Limb (tissue), 2 donors: ENCODE measurements around the gene PTPN20.
"Not testable (repeated sequence)": the region's sequence is repeated elsewhere in the genome, so short reads cannot be mapped to it uniquely, and the experiment has no call there.

ENCODE experiments used
- DNase-seq, 2 donors: peaks; one replicate each; pipeline ENCODE4 v3.0.0-alpha.2; 2016; ENCODE audit errors: extremely low spot score in 2 of 2

Gene PTPN20, protein sequence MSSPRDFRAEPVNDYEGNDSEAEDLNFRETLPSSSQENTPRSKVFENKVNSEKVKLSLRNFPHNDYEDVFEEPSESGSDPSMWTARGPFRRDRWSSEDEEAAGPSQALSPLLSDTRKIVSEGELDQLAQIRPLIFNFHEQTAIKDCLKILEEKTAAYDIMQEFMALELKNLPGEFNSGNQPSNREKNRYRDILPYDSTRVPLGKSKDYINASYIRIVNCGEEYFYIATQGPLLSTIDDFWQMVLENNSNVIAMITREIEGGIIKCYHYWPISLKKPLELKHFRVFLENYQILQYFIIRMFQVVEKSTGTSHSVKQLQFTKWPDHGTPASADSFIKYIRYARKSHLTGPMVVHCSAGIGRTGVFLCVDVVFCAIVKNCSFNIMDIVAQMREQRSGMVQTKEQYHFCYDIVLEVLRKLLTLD

DNA sequence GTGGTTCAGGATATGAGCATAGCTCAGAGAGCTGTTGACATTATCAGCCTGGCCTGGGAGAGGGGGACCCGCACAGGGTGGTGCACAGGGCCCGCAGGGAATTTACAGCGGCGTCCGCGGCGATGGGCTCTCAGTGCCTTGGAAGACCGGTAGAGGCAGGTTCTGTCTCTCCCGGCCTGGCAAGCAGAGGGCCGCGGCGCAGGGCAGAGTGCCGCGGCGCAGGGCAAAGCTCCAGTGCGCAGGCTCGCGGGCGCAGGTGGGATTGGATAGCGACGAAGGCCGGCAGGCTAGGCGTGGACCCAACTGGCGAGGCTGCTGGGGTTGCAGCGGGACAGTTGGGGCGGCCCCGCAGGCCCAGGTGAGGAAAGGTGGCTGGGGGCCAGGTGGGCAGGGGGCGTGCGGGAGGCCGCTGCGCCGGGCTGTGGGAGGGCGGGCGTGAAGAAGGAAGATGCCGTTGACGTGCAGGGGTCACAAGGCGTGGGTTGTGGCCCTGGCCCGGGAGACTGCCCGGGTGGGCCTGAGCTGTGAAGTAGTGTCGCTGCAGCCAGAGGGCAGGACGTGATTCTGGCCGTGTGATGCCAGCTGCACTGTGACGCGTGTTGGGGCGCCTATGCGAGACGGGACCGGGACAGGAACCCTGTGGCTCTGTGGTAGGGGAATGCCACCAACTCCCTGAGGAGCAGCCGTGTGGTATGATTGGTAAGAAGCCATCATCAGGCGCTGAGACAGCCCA, at the start of gene PTPN20:
Gene PTPN20, plus strand, starts transcription at position 285 of the 733 bp plus-strand sequence. CDS start 21,072 bp downstream, outside the sequence.
- peak in 1 of 2 donors; percentile 49 for DNase-seq

DNA sequence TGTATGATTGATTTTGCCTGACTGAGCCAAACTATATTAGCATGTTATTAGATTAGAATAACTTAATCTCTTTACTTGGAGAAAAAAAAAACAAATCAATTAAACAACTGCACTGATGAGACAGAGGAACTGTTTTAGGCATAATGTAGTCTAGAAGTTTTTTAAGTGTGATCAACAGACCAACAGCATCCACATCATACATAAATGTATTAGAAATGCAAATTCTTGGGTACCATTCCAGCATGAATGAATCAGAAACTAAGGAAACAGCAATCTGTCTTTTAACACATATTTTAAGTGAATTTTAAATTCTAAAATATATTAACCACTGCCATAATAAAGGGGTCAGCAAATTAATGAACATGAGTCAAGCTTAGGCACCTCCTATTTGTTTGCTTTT, 41.5 kb upstream of the PTPN20 start:
- not testable (repeated sequence) for DNase-seq

DNA sequence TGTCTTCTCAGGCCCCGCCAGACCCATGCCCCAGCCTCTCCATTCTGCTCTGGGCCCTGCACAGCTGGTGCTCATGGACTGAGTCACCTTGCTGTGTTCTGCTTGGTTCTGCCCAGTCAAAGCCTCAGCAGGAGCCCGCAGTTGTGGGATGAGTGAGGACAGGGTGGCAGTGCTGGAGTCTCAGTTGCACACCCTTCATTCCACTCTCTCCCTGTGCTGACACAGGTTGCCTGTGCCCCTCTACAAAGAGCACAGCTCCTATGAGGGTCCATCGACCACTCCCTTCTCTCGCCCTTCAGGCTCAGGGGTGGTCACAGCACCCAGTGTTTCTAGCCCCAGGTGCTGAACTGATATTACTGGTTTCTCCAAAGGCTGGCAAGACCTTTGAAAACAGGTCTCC, 39.6 kb upstream of the PTPN20 start:
- not testable (repeated sequence) for DNase-seq

DNA sequence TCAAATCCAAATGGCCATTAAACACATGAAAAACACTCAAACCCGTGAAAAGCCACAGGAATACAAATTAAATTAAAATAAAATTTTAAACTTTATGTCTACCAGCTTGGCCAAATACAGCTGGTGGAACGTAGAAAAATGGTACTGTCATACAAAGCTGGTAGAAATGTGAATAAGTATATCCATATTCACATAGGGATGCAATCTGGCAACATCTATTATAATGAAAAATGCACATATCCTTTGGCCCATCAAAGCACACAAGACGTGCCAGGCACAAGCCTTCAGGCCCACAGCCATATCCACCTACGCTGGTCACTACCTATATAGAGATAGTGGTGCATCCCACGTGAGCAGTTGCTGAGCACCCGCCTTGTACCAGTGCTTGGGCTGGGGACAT, 35.9 kb upstream of the PTPN20 start:
- DNase-seq = not testable (repeated sequence)

DNA sequence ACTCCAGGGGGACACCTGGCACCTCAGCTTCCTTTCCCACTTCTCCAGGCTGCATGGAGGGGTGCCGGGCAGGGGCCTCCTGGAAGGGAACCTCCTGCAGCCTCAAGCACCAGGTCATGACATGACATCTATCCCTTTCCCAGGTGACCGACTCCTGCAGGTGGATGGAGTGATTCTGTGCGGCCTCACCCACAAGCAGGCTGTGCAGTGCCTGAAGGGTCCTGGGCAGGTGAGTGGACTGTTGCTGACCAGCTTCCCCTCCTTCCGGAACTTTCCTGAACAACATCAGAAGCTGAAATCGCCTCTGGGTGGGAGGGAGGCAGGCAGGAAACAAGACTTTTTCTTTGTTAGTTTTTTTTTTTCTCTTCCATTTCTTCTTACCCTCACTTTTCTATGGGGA, 34.5 kb upstream of the PTPN20 start:
- DNase-seq = peak in 1 of 2 donors; percentile 8

DNA sequence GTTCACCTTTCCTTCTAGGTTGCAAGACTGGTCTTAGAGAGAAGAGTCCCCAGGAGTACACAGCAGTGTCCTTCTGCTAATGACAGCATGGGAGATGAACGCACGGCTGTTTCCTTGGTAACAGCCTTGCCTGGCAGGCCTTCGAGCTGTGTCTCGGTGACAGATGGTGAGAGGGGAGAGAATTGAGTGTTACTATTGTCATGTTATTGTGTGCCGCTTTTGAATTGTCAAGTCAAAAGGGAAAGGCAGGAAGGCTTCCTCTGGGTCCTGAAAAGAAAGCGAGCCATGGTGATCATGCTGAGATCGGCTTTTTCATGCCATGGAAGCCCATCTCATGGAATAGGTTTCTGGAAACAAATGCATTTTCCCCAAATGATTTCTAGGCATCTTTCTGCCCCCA, 32.5 kb upstream of the PTPN20 start:
- peak in 1 of 2 donors; percentile 24 for DNase-seq

DNA sequence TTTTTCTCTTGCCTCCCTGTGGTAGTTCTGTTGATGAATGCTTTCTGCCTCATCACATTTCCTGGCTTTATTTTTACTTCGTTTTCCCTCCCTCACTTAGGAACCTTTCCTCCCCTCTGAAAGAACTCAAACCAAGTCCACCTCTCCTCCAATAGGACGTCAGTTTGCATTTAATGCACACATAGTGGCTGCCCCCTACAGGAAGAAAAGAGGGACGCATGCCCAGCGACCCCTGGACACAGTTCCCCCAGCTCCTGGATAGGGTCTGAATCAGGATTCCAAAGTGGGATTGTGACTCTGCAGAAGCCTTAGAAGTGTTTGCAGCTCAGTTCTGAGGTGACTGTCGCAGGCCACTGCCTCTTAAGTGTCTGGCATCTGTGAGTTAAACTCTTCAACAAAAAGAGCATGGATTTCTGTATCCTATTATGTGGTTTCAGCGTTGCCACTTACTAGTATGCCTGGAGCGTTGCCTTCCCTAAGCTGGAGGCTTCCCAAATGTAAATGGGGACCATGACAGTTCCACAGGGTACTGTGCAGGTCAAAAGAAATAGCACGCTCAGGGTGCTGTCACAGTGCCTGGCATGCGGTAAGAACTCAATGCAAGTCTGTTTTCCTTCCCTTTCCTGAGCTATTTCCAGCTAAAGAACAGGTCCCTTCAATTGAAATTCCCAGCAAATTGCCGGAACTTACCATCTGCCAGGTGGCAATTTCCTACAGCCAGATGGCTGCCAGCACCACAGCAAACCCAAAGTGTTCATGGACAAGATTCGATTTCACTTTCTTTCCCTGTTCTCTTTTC, 20.2 kb upstream of the PTPN20 start:
- DNase-seq = not testable (repeated sequence)

DNA sequence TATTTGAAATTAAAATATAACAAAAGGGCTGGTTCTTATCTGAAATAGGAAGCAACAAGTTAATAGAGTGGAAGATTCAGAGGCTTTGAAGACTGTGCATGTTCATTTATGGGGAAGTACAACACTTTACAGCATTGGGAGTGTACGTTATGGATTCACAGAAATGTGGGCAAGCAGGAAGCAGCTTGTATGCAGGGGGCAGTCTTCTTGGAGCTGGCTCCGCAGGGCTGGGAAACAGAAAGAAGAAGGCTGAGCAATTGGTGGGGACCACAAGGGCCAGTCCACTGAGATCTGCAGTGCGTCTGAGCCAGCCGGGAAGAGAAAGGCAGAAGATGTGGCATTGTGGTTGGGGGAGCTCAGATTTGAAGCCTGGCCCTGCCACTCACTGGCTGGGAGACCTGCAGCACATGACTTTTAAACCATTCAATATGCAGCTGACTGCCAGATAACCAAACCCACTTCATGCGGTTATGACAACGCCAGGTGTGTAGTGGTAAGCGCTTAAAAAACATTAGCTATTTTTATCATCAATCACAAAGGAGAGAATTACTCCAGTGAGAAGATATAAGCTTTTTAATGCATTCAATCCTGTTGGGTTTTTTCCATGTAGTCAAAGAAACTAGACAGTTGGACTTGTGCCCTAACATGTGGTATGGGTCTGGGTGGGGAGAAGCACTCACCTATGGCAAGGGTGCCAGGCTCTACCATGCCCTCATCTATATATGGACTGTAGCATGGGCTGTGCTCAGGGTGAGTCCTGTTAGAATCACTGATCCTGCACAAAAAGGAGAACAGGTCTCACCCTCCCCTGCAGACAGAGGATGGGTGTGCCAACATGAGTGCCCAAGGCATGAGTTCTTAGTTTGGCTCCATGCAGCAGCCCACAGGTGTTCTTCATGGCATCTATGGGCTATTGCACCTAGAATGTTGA, 14.2 kb upstream of the PTPN20 start:
- not testable (repeated sequence) for DNase-seq

DNA sequence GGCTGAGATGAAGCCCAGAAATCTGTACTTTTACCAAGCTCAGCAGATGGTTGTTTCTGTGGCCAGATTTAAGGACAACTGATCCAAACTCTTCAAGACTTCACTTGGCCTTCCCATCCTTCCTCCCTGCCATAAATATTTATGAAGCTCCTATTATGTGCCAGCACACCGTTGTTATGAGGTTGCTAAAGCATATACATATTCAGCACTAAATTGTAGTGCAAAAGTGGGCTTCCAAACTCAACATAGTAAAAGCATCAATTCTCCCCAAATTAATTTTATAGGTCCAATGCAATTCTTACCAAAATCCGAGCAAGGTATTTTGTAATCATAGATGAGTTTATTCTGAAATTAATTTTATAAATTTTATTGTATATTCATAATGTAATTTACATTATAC, 10.0 kb upstream of the PTPN20 start:
- not testable (repeated sequence) for DNase-seq

DNA sequence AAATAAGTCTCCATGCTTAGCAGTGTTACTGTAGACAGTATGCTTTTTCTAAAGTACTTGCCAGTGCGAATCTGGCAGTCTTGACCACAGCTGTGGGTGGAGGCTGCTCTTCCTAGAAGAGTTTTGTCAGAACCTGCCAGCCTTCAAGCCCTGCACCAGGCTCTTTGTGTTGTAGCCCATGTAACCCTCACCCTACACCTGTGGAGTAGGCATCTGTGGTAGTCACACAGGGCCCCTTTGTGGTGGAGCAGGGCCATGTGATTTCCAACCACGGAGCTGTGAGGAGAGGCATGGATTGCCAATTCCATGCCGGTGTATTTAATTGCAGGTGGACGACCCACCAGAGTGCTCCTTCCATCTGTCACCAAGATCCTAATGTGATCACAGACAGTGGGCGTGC, 7.4 kb upstream of the PTPN20 start:
- DNase-seq = not testable (repeated sequence)

DNA sequence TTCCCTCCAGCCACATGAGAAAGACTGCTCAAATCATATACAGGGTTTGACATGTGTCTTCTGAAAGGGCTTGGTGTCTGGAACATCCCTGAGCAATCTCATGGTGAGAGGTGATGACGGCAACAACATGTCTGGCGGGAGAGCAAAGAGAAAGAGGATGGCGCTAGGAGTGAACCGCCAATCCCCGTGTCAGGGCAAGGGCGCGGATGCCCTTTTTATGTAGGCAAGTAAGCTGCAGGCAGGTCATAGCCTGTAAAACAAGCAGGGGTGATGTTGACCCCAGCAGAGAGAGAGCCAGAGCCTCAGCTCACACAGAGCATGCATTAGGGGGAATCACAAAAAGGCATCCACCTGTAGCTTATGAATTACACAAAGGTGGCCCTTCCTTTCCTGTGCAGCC, 4.9 kb upstream of the PTPN20 start:
- not testable (repeated sequence) for DNase-seq

DNA sequence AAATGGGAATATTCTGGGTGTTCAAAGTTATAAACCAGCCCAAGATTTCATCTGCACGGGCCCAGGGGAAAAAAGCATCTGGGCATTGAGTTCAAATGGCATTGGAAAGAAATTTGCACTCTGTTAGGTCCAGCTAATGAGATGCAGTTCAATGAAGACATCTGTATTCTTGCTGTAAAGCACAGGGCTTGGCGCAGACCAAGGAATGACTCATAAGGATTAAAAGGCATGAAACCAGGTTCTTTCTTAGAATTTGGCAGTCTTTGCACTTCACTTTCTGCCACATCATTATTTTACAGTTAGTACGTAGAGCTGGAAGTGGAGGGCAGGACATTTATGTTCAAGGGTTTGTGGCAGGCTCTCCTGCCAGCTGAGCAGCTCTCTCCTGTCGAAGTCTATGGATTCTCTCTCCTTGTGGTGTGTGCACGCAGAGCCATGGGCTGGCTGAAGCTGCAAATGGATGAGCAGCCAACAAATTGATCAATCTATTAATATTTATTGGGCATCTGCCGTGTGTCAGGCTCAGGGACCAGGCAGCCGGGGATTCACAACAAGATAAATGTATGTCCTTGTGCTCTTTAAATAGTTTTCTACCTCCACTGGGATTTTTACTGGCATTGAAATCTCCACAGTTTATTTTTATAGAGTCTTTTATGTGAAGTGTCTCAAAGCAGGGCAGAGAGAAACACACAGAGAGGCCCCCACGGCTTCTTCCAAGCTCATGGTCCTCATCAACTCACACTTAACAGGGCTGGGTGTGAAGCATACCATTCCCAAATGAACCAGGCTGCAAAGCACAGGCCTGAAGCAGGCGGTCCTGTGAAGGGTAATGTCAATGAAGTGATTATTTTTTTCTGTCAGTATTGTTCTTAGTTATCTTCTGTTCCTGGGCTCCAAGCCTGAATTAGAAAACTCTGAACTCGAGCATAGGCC, 3.8 kb upstream of the PTPN20 start:
- DNase-seq = not testable (repeated sequence)

DNA sequence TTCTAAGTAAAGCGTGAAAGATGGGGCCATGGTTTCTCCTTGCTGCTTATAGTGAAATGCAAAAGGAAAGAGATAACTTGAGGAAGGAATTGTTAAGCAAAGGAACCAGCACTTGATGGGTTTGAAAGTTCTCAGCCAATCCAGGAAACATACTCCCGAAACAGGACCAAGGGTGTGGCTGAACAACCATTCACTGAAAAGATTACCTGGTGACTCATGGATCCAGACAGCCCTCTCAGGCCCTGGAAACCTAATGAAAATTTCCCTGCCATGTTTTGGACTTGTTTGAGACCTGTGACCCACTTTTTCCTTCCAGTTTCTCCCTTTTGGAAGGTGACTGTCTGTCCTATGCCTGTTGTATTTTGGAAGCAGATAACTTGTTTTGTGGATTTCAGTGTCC, 11.3 kb downstream of the PTPN20 start:
- not testable (repeated sequence) for DNase-seq

DNA sequence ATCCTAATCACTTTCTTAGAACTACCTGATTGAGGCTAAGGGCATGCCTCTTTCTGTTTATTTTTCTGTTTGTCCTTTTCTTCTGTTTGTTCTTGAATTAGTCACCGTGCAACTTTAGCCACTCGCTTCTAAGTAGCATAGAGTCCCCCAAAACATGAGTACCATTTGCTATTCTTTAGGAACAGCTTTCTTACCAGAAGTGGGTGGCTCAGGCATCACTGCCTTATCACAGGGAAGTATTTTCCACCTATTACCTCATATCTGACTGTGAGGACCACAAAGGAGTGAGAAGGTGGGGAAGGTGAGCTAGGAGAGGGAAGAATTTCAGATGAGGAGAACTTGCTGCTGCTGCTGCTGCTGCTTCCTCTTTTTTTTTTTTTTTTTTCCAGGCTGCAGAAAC, 13.9 kb downstream of the PTPN20 start:
- not testable (repeated sequence) for DNase-seq

DNA sequence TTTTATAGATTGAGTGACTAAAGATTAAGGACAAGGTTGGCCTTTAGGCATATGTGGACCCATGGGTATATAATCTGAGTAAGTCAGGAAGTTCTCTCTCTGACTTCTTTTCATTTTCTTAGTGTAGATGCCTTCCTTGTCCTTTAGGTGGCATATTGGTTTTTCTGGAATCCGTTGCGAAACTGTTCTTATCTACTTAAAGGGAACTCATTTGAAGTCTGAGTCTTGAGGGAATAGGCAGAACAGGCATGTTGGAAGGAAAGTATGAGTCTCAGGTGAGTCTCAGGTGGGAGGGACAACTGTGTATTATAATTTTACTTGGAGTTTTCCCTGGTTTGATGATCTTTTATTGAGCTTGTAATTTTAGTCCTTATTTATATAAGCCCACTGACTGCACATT, 14.6 kb downstream of the PTPN20 start:
- DNase-seq = not testable (repeated sequence)

DNA sequence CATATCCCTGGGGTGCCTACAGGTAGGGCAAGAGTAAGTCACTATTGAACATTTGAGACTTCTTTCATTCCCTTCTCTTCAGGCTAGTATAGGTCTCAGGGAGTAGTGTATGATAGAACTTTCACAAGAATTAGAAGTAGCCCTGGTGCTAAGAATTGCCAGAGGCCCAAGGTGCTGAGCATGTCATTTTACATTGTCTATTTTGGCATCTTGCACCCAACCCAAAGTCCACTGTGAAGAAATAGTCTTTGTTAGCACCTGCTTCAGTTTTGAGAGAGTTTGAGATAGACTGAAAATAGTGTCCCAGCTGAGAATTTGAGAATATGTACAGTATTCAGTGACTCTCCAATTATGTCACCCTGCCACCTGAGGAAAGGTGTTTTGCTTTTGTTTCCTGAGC, 17.6 kb downstream of the PTPN20 start:
- DNase-seq = not testable (repeated sequence)

DNA sequence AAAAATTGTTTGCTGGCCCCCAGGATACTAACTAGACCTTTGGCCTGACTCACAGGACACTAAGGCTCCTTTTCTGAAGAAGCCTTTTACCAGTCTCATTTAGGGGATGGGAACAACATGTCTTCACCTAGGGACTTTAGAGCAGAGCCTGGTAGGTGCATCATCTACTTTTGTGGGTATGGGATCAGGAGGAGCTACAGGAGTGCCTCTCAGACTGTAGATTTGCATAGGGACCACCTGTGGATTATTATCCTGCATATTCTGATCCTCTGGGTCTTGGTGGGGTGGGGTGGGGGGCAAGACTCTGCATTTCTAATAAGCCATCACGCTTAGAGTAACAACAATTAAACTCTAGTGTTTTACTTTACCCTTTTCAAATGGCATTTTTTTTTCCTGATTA, 21.2 kb downstream of the PTPN20 start:
- not testable (repeated sequence) for DNase-seq

DNA sequence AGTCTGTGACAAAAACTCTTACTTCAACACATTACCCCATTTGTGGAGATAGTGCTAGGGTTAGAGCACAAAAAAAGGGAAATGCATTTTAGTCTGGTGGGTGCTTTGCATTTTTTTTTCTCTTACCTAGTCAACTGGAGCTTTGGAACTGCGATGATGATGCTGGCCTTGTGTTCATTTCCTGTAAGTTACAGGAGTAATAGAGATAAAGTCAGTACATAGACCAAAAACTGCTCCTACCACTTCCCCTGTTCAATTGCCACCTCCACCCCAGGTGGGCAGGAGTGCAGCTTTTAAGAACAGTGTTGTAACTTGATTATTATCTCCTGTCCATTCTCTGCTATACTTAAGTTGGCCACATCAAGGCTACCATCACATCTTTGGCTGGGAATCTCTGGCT, 29.9 kb downstream of the PTPN20 start:
- not testable (repeated sequence) for DNase-seq
